ENCODE results near the gene LAMTOR1. TPM values are rescaled to one million over a fixed set of nuclear protein-coding genes. Genes with fewer than 3 reads are reported as not detected.

The LAMTOR1 gene
- total and polyA plus RNA-seq, 2 of the 8 experiments (the other 6 are each of a cell fraction or from before 2014, with no cell fraction given), result 82.1 to 160 TPM

DNA sequence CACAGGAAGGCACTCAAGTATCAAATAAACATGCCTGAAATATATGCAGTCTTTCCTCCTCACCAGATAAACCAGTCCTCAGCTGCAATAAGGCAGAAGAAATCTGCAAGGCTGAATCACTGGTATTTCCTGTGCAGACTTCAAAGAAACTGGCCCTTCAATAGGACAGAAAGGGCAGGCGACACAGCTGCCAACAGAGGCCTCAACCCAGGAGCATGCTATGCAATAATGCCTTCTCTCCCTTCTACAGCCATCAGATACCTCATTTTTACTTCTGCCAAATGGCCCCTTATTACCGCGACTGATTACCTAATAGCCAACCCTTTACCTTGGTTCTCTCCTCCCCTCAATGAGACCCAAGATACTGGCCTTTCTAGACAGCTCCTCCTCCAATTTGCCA, 30.7 kb downstream of the LAMTOR1 start (continued):
- TF ChIP-seq, protein P1, sequence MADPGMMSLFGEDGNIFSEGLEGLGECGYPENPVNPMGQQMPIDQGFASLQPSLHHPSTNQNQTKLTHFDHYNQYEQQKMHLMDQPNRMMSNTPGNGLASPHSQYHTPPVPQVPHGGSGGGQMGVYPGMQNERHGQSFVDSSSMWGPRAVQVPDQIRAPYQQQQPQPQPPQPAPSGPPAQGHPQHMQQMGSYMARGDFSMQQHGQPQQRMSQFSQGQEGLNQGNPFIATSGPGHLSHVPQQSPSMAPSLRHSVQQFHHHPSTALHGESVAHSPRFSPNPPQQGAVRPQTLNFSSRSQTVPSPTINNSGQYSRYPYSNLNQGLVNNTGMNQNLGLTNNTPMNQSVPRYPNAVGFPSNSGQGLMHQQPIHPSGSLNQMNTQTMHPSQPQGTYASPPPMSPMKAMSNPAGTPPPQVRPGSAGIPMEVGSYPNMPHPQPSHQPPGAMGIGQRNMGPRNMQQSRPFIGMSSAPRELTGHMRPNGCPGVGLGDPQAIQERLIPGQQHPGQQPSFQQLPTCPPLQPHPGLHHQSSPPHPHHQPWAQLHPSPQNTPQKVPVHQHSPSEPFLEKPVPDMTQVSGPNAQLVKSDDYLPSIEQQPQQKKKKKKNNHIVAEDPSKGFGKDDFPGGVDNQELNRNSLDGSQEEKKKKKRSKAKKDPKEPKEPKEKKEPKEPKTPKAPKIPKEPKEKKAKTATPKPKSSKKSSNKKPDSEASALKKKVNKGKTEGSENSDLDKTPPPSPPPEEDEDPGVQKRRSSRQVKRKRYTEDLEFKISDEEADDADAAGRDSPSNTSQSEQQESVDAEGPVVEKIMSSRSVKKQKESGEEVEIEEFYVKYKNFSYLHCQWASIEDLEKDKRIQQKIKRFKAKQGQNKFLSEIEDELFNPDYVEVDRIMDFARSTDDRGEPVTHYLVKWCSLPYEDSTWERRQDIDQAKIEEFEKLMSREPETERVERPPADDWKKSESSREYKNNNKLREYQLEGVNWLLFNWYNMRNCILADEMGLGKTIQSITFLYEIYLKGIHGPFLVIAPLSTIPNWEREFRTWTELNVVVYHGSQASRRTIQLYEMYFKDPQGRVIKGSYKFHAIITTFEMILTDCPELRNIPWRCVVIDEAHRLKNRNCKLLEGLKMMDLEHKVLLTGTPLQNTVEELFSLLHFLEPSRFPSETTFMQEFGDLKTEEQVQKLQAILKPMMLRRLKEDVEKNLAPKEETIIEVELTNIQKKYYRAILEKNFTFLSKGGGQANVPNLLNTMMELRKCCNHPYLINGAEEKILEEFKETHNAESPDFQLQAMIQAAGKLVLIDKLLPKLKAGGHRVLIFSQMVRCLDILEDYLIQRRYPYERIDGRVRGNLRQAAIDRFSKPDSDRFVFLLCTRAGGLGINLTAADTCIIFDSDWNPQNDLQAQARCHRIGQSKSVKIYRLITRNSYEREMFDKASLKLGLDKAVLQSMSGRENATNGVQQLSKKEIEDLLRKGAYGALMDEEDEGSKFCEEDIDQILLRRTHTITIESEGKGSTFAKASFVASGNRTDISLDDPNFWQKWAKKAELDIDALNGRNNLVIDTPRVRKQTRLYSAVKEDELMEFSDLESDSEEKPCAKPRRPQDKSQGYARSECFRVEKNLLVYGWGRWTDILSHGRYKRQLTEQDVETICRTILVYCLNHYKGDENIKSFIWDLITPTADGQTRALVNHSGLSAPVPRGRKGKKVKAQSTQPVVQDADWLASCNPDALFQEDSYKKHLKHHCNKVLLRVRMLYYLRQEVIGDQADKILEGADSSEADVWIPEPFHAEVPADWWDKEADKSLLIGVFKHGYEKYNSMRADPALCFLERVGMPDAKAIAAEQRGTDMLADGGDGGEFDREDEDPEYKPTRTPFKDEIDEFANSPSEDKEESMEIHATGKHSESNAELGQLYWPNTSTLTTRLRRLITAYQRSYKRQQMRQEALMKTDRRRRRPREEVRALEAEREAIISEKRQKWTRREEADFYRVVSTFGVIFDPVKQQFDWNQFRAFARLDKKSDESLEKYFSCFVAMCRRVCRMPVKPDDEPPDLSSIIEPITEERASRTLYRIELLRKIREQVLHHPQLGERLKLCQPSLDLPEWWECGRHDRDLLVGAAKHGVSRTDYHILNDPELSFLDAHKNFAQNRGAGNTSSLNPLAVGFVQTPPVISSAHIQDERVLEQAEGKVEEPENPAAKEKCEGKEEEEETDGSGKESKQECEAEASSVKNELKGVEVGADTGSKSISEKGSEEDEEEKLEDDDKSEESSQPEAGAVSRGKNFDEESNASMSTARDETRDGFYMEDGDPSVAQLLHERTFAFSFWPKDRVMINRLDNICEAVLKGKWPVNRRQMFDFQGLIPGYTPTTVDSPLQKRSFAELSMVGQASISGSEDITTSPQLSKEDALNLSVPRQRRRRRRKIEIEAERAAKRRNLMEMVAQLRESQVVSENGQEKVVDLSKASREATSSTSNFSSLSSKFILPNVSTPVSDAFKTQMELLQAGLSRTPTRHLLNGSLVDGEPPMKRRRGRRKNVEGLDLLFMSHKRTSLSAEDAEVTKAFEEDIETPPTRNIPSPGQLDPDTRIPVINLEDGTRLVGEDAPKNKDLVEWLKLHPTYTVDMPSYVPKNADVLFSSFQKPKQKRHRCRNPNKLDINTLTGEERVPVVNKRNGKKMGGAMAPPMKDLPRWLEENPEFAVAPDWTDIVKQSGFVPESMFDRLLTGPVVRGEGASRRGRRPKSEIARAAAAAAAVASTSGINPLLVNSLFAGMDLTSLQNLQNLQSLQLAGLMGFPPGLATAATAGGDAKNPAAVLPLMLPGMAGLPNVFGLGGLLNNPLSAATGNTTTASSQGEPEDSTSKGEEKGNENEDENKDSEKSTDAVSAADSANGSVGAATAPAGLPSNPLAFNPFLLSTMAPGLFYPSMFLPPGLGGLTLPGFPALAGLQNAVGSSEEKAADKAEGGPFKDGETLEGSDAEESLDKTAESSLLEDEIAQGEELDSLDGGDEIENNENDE (IDR thresholded peaks at IDR 0.05; ENCODE audit: insufficient replicate concordance, low read length), result no peak
- TF ChIP-seq POLR2AphosphoS5 (IDR thresholded peaks at IDR 0.05; ENCODE audit: low read depth, low read length) (no peak), RNF2 (IDR thresholded peaks at IDR 0.05; ENCODE audit: borderline replicate concordance, low read depth, low read length, missing control alignments, poor library complexity, severe bottlenecking) (no peak), POLR2A (IDR thresholded peaks at IDR 0.05; ENCODE audit: control extremely low read depth in 1 of 2, low read depth in 2 of 2, low read length in 2 of 2) (no peak), BCL11A (IDR thresholded peaks at IDR 0.05; ENCODE audit: low read depth in 2 of 2, low read length in 2 of 2) (no peak), GTF2F1 (IDR thresholded peaks at IDR 0.05; ENCODE audit: borderline replicate concordance, low read depth, low read length) (no peak), SIRT6 (IDR thresholded peaks at IDR 0.05; ENCODE audit: low read length) (no peak), KDM1A (IDR thresholded peaks at IDR 0.05; ENCODE audit: borderline replicate concordance, low read length) (no peak), HDAC2 (IDR thresholded peaks at IDR 0.05; ENCODE audit: borderline replicate concordance in 1 of 2, low read depth in 2 of 2, low read length in 2 of 2) (no peak)
- TF ChIP-seq, protein P2, sequence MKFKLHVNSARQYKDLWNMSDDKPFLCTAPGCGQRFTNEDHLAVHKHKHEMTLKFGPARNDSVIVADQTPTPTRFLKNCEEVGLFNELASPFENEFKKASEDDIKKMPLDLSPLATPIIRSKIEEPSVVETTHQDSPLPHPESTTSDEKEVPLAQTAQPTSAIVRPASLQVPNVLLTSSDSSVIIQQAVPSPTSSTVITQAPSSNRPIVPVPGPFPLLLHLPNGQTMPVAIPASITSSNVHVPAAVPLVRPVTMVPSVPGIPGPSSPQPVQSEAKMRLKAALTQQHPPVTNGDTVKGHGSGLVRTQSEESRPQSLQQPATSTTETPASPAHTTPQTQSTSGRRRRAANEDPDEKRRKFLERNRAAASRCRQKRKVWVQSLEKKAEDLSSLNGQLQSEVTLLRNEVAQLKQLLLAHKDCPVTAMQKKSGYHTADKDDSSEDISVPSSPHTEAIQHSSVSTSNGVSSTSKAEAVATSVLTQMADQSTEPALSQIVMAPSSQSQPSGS (IDR thresholded peaks at IDR 0.05; ENCODE audit: low read length), result no peak
